Measurements from ENCODE around the gene GPR33. TPM values are rescaled to one million over a fixed set of nuclear protein-coding genes. Genes with fewer than 3 reads are reported as not detected.

The GPR33 gene
- total RNA-seq = not detected in 2 replicates

GRCh38 chr14:31487886-31488285, at the start of gene GPR33:
GPR33 (minus strand) TSS chr14:31488039; CDS start chr14:31483965, 4,074 bp downstream.

GRCh38 chr14:31456841-31457664, 30.8 kb downstream of the GPR33 start, which contains the start of gene DTD2:
DTD2 (minus strand) TSS chr14:31457506; CDS start chr14:31457393, 113 bp downstream.

Other genes starting within 250 kb of the GPR33 start
- gene HEATR5A, start 67.5 kb downstream of the GPR33 start, total RNA-seq = 20.6 and 33.4 TPM in 2 replicates
- 26.0 and 35.3 TPM in 2 replicates for gene DTD2, start 30.5 kb downstream of the GPR33 start, total RNA-seq
- gene NUBPL, start 73.4 kb upstream of the GPR33 start, total RNA-seq = 5.8 and 7.8 TPM in 2 replicates